GM10266 (cell line): ENCODE results near the gene SAMD3.
"Not testable (repeated sequence)": the region's sequence is repeated elsewhere in the genome, so short reads cannot be mapped to it uniquely, and the experiment has no call there.

ENCODE experiments used
- DNase-seq: peaks from one replicate; pipeline ENCODE4 v3.0.0; 2012; ENCODE audit errors: extremely low spot score
- CTCF ChIP-seq: IDR thresholded peaks from 2 replicates; pipeline ENCODE4 v1.5.1; 2012; ENCODE audit warnings: mild to moderate bottlenecking, low read depth; ENCODE audit not compliant: control insufficient read depth, insufficient read depth; ENCODE audit errors: missing control alignments

Gene SAMD3

GRCh38 chr6:130206479-130206878, 16.3 kb downstream of the SAMD3 start:
- DNase-seq, result no peak
- no peak for TF ChIP-seq CTCF

- DNase-seq, result no peak
- no peak for TF ChIP-seq CTCF
Observed at GRCh38 chr6:130204322-130204721, 18.4 kb downstream of the SAMD3 start.

DNA sequence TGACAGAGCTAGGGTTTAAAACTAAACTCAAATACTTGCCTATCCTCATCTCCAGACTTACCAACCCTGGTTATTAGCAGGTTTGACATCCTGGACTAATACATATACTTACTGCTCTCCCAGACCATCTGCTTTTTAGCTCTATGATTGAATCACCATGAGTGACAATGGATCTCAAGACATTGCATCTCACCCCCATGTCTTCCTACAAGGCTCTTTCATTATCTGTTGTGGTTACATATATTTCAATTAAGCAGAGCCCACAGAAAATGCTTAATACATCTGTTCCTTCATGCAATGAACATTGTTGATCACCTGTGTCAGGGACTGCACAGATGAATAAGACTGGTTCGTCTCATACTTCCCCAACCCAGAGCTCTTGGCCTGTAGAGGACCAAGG, 19.4 kb downstream of the SAMD3 start:
- DNase-seq, result no peak
- TF ChIP-seq CTCF, result no peak

- DNase-seq, result peak; percentile 23
- TF ChIP-seq CTCF, result no peak
Observed at GRCh38 chr6:130202782-130203181, 20.0 kb downstream of the SAMD3 start.

GRCh38 chr6:130200020-130200419, 22.7 kb downstream of the SAMD3 start:
- DNase-seq, result no peak
- TF ChIP-seq CTCF, result no peak

GRCh38 chr6:130198483-130199035, 24.2 kb downstream of the SAMD3 start:
- no peak for TF ChIP-seq CTCF
- DNase-seq, result no peak

GRCh38 chr6:130197816-130198482, 24.8 kb downstream of the SAMD3 start:
- not testable (repeated sequence) for DNase-seq

DNA sequence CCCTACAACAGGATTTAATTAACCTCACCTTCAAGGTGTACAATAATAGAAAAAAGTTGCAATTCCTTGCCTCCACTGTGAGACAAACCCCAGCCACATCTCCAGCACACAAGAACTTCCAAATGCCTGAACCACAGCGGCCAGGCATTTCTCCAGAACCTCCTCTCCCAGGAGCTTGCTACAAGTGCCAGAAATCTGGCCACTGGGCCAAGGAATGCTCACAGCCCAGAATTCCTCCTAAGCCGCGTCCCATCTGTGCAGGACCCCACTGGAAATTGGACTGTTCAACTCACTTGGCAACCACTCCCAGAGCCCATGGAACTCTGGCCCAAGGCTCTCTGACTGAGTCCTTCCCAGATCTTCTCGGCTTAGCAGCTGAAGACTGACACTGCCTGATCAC, 28.3 kb downstream of the SAMD3 start:
- not testable (repeated sequence) for DNase-seq
